ENCODE measurements around the gene HSBP1. TPM values are rescaled to one million over a fixed set of nuclear protein-coding genes. Genes with fewer than 3 reads are reported as not detected.

The HSBP1 gene
- total and polyA plus RNA-seq, 9 of the 15 experiments (the other 6 are each of a cell fraction or from before 2014, with no cell fraction given): 84.9 to 677 (median 204) TPM

DNA sequence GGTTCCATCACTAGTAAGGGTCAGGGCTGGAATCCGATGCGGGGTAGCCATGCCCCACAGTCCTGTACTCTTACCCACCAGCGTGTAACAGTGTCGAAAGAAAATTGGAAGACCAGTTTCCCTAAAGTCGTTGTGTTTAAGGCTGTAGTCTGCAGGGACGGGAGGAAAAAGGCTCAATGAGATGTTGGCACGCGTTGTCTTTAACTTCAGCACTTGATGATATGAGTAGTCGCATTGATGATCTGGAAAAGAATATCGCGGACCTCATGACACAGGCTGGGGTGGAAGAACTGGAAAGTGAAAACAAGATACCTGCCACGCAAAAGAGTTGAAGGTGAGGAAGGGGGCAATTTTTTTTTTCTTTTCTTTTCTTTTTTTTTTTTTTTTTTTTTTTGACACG lies 1.3 kb downstream of the HSBP1 start:
- BruUV-seq (replicated peaks): TSS peak; percentile 57
- FAIRE-seq: peak; percentile 65
- TF ChIP-seq THAP12 (CRISPR knock-in tag; IDR thresholded peaks at IDR 0.05) (no peak), RCOR1 (IDR thresholded peaks at IDR 0.05; ENCODE audit: borderline replicate concordance in 1 of 2, low read depth in 2 of 2, low read length in 2 of 2) (no peak), SRSF9 (IDR thresholded peaks at IDR 0.05; ENCODE audit: borderline replicate concordance, low read depth, low read length) (no peak), TCFL5 (CRISPR knock-in tag; conservative IDR thresholded peaks at IDR 0.05) (no peak), ZFP36 (IDR thresholded peaks at IDR 0.05; ENCODE audit: low read depth, low read length, partially characterized antibody) (no peak), RBBP5 (IDR thresholded peaks at IDR 0.05; ENCODE audit: borderline replicate concordance, insufficient read depth, low read length, poor library complexity, severe bottlenecking) (no peak), ELK1 (CRISPR knock-in tag; IDR thresholded peaks at IDR 0.05) (no peak), THRAP3 (IDR thresholded peaks at IDR 0.05; ENCODE audit: borderline replicate concordance) (no peak), SRF (CRISPR knock-in tag; IDR thresholded peaks at IDR 0.05) (no peak)
- TF ChIP-seq, protein P1, sequence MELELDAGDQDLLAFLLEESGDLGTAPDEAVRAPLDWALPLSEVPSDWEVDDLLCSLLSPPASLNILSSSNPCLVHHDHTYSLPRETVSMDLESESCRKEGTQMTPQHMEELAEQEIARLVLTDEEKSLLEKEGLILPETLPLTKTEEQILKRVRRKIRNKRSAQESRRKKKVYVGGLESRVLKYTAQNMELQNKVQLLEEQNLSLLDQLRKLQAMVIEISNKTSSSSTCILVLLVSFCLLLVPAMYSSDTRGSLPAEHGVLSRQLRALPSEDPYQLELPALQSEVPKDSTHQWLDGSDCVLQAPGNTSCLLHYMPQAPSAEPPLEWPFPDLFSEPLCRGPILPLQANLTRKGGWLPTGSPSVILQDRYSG (tag; conservative IDR thresholded peaks at IDR 0.05; ENCODE audit: low read depth): no peak
- TF ChIP-seq, protein P2, sequence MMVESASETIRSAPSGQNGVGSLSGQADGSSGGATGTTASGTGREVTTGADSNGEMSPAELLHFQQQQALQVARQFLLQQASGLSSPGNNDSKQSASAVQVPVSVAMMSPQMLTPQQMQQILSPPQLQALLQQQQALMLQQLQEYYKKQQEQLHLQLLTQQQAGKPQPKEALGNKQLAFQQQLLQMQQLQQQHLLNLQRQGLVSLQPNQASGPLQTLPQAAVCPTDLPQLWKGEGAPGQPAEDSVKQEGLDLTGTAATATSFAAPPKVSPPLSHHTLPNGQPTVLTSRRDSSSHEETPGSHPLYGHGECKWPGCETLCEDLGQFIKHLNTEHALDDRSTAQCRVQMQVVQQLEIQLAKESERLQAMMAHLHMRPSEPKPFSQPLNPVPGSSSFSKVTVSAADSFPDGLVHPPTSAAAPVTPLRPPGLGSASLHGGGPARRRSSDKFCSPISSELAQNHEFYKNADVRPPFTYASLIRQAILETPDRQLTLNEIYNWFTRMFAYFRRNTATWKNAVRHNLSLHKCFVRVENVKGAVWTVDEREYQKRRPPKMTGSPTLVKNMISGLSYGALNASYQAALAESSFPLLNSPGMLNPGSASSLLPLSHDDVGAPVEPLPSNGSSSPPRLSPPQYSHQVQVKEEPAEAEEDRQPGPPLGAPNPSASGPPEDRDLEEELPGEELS (CRISPR knock-in tag; IDR thresholded peaks at IDR 0.05; ENCODE audit: borderline replicate concordance): no peak

More for the DNA sequence above, 1.3 kb downstream of the HSBP1 start:
- H3K27ac ChIP-seq (ENCODE audit: extremely low read depth, low read depth, low read length): no peak overlapping the region
- peaks cover 22% of the 10 kb centered on the region for H3K79me2 ChIP-seq (ENCODE audit: control insufficient read depth, insufficient read depth, low read length)
- no peaks in the 10 kb centered on the region for H3K9me3 ChIP-seq (replicated peaks; ENCODE audit: control insufficient read depth, insufficient read depth, low read depth, low read length)
- no peak for DNase-seq (ENCODE audit: extremely low read depth in 1 of 4, low spot score in 3 of 4)
- no peak for ATAC-seq
- peak overlapping the region; percentile 89 to 96; a peak in 3 of 4 replicates for H3K9ac ChIP-seq (ENCODE audit: insufficient read depth in 1 of 2, low read depth in 2 of 2, low read length in 2 of 2)
- no peak overlapping the region for H2AFZ ChIP-seq (ENCODE audit: low read depth, low read length)
- peak overlapping the region; percentile 90 for H3K4me3 ChIP-seq
- peaks cover 36% of the 10 kb centered on the region for H3K36me3 ChIP-seq (ENCODE audit: control insufficient read depth, insufficient read depth, low read length)
- intact Hi-C loops (cut with micrococcal nuclease) (no loop called here), in situ Hi-C loops (cut with MboI) (no loop called here)
- ChIA-PET POLR2A (interaction anchor here (0.5 to 1.8 kb wide), 4 partner anchors 16 to 205 kb away, joined by 3 to 4 read pairs (median 3); no protein-coding TSS in a partner anchor), CTCF (ENCODE audit: low intra/inter-chr PET ratio) (no interaction called here)
- peak overlapping the region; percentile 82 for H3K4me2 ChIP-seq (ENCODE audit: insufficient read depth, low read length)
- WGBS (ENCODE audit: insufficient coverage, low coverage, missing lambda C conversion rate): 80% methylated on average over 12 of the region's 13 CpGs
- H4K20me1 ChIP-seq (replicated peaks; ENCODE audit: control insufficient read depth, insufficient read depth, low read length): peaks cover 6% of the 10 kb centered on the region; the same call in 1 of the 2 replicates
- peaks cover 4 to 9% of the 10 kb centered on the region in 2 experiments; a peak in 3 of 5 replicates for H3K27me3 ChIP-seq (ENCODE audit: control insufficient read depth in 2 of 2, insufficient read depth in 2 of 2, low read length in 2 of 2)
- H3K9me1 ChIP-seq (ENCODE audit: control insufficient read depth, insufficient read depth, low read length): peaks cover 3% of the 10 kb centered on the region
- H3K4me1 ChIP-seq (replicated peaks in 1 of 2; ENCODE audit: control insufficient read depth in 2 of 2, insufficient read depth in 2 of 2, low read length in 2 of 2): peaks cover 4 to 9% of the 10 kb centered on the region in 2 experiments; a peak in 4 of 5 replicates

Data from K562 (cell line).